IMR-90 (cell line): ENCODE data around the gene ADCK1. TPM values are rescaled to one million over a fixed set of nuclear protein-coding genes. Genes with fewer than 3 reads are reported as not detected.

Experiments
- ATAC-seq: fragments of 200-7000 bp; cut with Tn5 transposase; 2 replicates; pipeline ENCODE4 v1.9.1; 2020; ENCODE audit warnings: low read depth, mild to moderate bottlenecking, moderate library complexity
- BruUV-seq: library from RNA; stranded (reverse); fragments of 400-500 nt; replicated peaks from 2 replicates; lab custom pipeline; 2021; lab: Mats Ljungman, UMichigan
- CTCF ChIA-PET: fragments of 300-600 bp; formaldehyde crosslinking; extraction: SDS; loops from one replicate; lab custom pipeline; 2021; ENCODE audit warnings: antibody characterized with exemption; lab: Yijun Ruan, JAX
- POLR2A ChIA-PET: fragments of 300-600 bp; sonication (Branson Sonifier 250); formaldehyde crosslinking; loops from one replicate; lab custom pipeline; 2022; ENCODE audit warnings: antibody characterized with exemption; ENCODE audit not compliant: unreplicated experiment; lab: Charles Lee
- DNase-seq: peaks from one replicate; pipeline ENCODE4 v3.0.0; 2013
- H2AFZ ChIP-seq: replicated peaks from 2 replicates; pipeline ENCODE3; 2013; ENCODE audit warnings: low read length, mild to moderate bottlenecking; ENCODE audit not compliant: poor library complexity
- H2AK5ac ChIP-seq: 2 replicates; pipeline ENCODE4 v1.6.1; 2013; ENCODE audit warnings: low read depth, low read length, inconsistent platforms
- H2AK9ac ChIP-seq: replicated peaks from 2 replicates; pipeline ENCODE3; 2013; ENCODE audit warnings: mild to moderate bottlenecking, low read depth, low read length, moderate library complexity; ENCODE audit not compliant: poor library complexity
- H2BK120ac ChIP-seq: 2 replicates; pipeline ENCODE4 v1.6.1; 2013; ENCODE audit warnings: low read depth, low read length, inconsistent platforms
- H2BK15ac ChIP-seq: 3 replicates; pipeline ENCODE4 v1.6.1; 2013; ENCODE audit warnings: low read depth, low read length, inconsistent platforms
- H2BK20ac ChIP-seq: 2 replicates; pipeline ENCODE4 v1.6.1; 2013; ENCODE audit warnings: low read depth, mild to moderate bottlenecking, inconsistent platforms, low read length, moderate library complexity
- H2BK5ac ChIP-seq: 2 replicates; pipeline ENCODE4 v1.6.1; 2013; ENCODE audit warnings: mild to moderate bottlenecking, low read depth, low read length, inconsistent platforms; ENCODE audit not compliant: poor library complexity, severe bottlenecking
- H3K14ac ChIP-seq: replicated peaks from 2 replicates; pipeline ENCODE4 v1.6.1; 2013; ENCODE audit warnings: low read depth, low read length, inconsistent platforms
- H3K18ac ChIP-seq: 2 replicates; pipeline ENCODE4 v1.6.1; 2013; ENCODE audit warnings: low read depth, low read length, control low read depth
- H3K23ac ChIP-seq: 2 replicates; pipeline ENCODE4 v1.6.1; 2013; ENCODE audit warnings: low read depth, low read length, inconsistent platforms
- H3K27ac ChIP-seq: 2 replicates; pipeline ENCODE4 v1.5.1; 2013; ENCODE audit warnings: mild to moderate bottlenecking, control low read depth, low read length; ENCODE audit not compliant: insufficient read depth
- H3K27me3 ChIP-seq: 2 replicates; pipeline ENCODE4 v1.6.1; 2013; ENCODE audit warnings: low read length; ENCODE audit not compliant: control insufficient read depth, insufficient read depth
- H3K36me3 ChIP-seq: 2 replicates; pipeline ENCODE4 v1.6.1; 2013; ENCODE audit warnings: low read length, mixed read lengths; ENCODE audit not compliant: control insufficient read depth, insufficient read depth
- H3K4ac ChIP-seq: 2 replicates; pipeline ENCODE4 v1.6.1; 2013; ENCODE audit warnings: low read depth, low read length, inconsistent platforms
- H3K4me1 ChIP-seq: 2 replicates; pipeline ENCODE4 v1.6.1; 2013; ENCODE audit warnings: low read length, mixed read lengths; ENCODE audit not compliant: control insufficient read depth, insufficient read depth
- H3K4me2 ChIP-seq: 2 replicates; pipeline ENCODE4 v1.6.1; 2013; ENCODE audit warnings: low read depth, mild to moderate bottlenecking, control low read depth, low read length, moderate library complexity
- H3K4me3 ChIP-seq: 2 replicates; pipeline ENCODE4 v1.5.1; 2013; ENCODE audit warnings: low read depth, mild to moderate bottlenecking, control low read depth, low read length, moderate library complexity; ENCODE audit not compliant: insufficient read depth
- H3K56ac ChIP-seq: 2 replicates; pipeline ENCODE4 v1.6.1; 2013; ENCODE audit warnings: low read length, inconsistent platforms; ENCODE audit not compliant: insufficient read depth; ENCODE audit errors: extremely low read depth
- H3K79me1 ChIP-seq, 2 experiments: 2 replicates each; pipeline ENCODE4 v1.6.1; 2013; ENCODE audit warnings: low read length in 2 of 2, inconsistent platforms in 1 of 2, low read depth in 1 of 2
- H3K9ac ChIP-seq: 2 replicates; pipeline ENCODE4 v1.6.1; 2013; ENCODE audit warnings: low read depth, low read length, control low read depth
- H3K9me1 ChIP-seq: 2 replicates; pipeline ENCODE4 v1.6.1; 2013; ENCODE audit warnings: low read length, inconsistent platforms; ENCODE audit not compliant: insufficient read depth
- H3K9me3 ChIP-seq: 2 replicates; pipeline ENCODE4 v1.6.1; 2013; ENCODE audit warnings: low read length; ENCODE audit not compliant: control insufficient read depth, insufficient read depth
- H4K20me1 ChIP-seq: 2 replicates; pipeline ENCODE4 v1.6.1; 2013; ENCODE audit warnings: low read length, inconsistent platforms; ENCODE audit not compliant: insufficient read depth
- H4K5ac ChIP-seq: 2 replicates; pipeline ENCODE4 v1.6.1; 2013; ENCODE audit warnings: mild to moderate bottlenecking, low read depth, low read length, control low read depth
- H4K8ac ChIP-seq, 2 experiments: 2 replicates each; pipeline ENCODE4 v1.6.1; 2013; ENCODE audit warnings: low read depth in 2 of 2, low read length in 2 of 2, control low read depth in 1 of 2, inconsistent platforms in 1 of 2
- H4K91ac ChIP-seq: 2 replicates; pipeline ENCODE4 v1.6.1; 2013; ENCODE audit warnings: low read depth, low read length, inconsistent platforms; ENCODE audit not compliant: insufficient read depth
- CHD1 ChIP-seq: IDR thresholded peaks from 2 replicates; pipeline ENCODE4 v1.6.1; 2012; ENCODE audit warnings: low read depth, low read length, improper control_type of control experiment
- FOS ChIP-seq: fragments of 150-350 bp; IDR thresholded peaks from 2 replicates; pipeline ENCODE4 v1.6.1; 2016; ENCODE audit warnings: low read depth, low read length
- MAFK ChIP-seq: IDR thresholded peaks from 2 replicates; pipeline ENCODE4 v1.6.1; 2012; ENCODE audit warnings: low read depth, low read length, improper control_type of control experiment
- MAZ ChIP-seq: IDR thresholded peaks from 2 replicates; pipeline ENCODE4 v1.6.1; 2012; ENCODE audit warnings: low read depth, mild to moderate bottlenecking, low read length, improper control_type of control experiment, moderate library complexity, borderline replicate concordance
- NFE2L2 ChIP-seq: fragments of 150-350 bp; IDR thresholded peaks from 2 replicates; pipeline ENCODE4 v1.6.1; 2016; ENCODE audit warnings: low read depth, mild to moderate bottlenecking, low read length
- RCOR1 ChIP-seq: IDR thresholded peaks from 2 replicates; pipeline ENCODE4 v1.6.1; 2012; ENCODE audit warnings: mild to moderate bottlenecking, low read length, improper control_type of control experiment; ENCODE audit not compliant: insufficient replicate concordance
- RFX5 ChIP-seq: IDR thresholded peaks from 2 replicates; pipeline ENCODE4 v1.8.0; 2012; ENCODE audit warnings: low read depth, mild to moderate bottlenecking, low read length, moderate library complexity
- SMC3 ChIP-seq: fragments of 150-350 bp; IDR thresholded peaks from 2 replicates; pipeline ENCODE4 v1.6.1; 2016; ENCODE audit warnings: low read depth, mild to moderate bottlenecking, antibody characterized with exemption, low read length, moderate library complexity
- WGBS, 2 experiments: methylation state at CpG; one replicate each; pipeline versions ENCODE4 v1.1.5 to v1.1.7; 2013; ENCODE audit warnings: missing lambda C conversion rate in 2 of 2; ENCODE audit not compliant: insufficient read length in 1 of 2; ENCODE audit errors: extremely low coverage in 2 of 2; 5-methylcytosine and 5-hydroxymethylcytosine counted together
- dilution Hi-C: fragments of 300-500 bp; cut with HindIII; formaldehyde crosslinking; loops from one replicate; pipeline ENCODE4 v1.14.3; 2018; ENCODE audit warnings: low sequenced_read_pairs; ENCODE audit not compliant: unreplicated experiment
- in situ Hi-C: fragments of 300-500 bp; cut with MboI; formaldehyde crosslinking; loops from 3 replicates; pipeline ENCODE4 v1.14.3; 2019; ENCODE audit warnings: low sequenced_read_pairs, inconsistent platforms, mixed read lengths
- intact Hi-C: fragments of 100-400 bp; cut with micrococcal nuclease; formaldehyde crosslinking; loops from 2 replicates; pipeline ENCODE4 v1.10.0; 2022
- polyA plus RNA-seq, 3 experiments: library from polyadenylated mRNA; depleted of rRNA; stranded (reverse); fragments of >200 nt; gene quantifications; 2 replicates each; pipeline ENCODE4 v1.2.3, GENCODE V29; 2012; ENCODE audit warnings: low replicate concordance in 1 of 3
- total RNA-seq: library from RNA; depleted of rRNA; stranded (reverse); fragments of >200 nt; gene quantifications from 2 replicates; pipeline ENCODE4 v1.2.3, GENCODE V29; 2012

Gene ADCK1
- total and polyA plus RNA-seq, 2 of the 4 experiments (the other 2 are of a cell fraction), result 1.6 to 4.6 TPM

DNA sequence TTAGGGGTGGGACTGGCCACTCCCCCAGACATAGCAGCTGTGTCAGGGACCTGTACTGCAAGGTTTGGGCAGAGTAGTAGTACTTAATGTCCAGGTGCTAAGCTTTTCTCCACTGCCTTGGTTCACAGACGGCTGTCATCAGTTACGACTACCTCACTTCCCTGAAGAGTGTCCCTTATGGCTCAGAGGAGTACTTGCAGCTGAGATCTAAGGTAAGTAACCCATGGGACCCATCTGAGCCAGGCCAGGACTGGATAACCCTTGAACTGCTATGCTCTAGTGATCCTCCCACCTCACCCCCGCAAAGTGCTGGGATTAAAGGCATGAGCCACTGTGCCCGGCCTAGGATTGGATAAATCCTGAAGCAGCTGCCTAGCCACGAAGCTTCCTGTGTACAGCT lies 22.4 kb downstream of the ADCK1 start:
- no peak for TF ChIP-seq NFE2L2
- no peak for TF ChIP-seq RFX5
- TF ChIP-seq MAZ, result no peak
- TF ChIP-seq CHD1, result no peak
- no peak for TF ChIP-seq MAFK
- TF ChIP-seq RCOR1, result no peak
- no peak for TF ChIP-seq FOS
- no peak for TF ChIP-seq SMC3
- no peaks in the 10 kb centered on the region for H4K20me1 ChIP-seq
- dilution Hi-C loops, result no loop called here

More for the DNA sequence above, 22.4 kb downstream of the ADCK1 start:
- Histone ChIP-seq H3K23ac (no peak overlapping the region), H3K14ac (no peak overlapping the region), H2BK15ac (no peak overlapping the region), H2BK5ac (no peak overlapping the region), H3K56ac (no peak overlapping the region), H3K4me2 (no peak overlapping the region), H2BK20ac (no peak overlapping the region), H3K79me1 (no peaks in the 10 kb centered on the region), H2BK120ac (no peak overlapping the region), H4K91ac (no peak overlapping the region), H3K9me3 (no peaks in the 10 kb centered on the region), H3K36me3 (no peaks in the 10 kb centered on the region; the same call in 1 of the 2 replicates), H3K18ac (no peak overlapping the region), H3K27ac (no peak overlapping the region), H3K4ac (no peak overlapping the region), H4K5ac (no peak overlapping the region), H2AFZ (no peak overlapping the region), H3K4me1 (no peaks in the 10 kb centered on the region), H3K27me3 (no peaks in the 10 kb centered on the region), H3K9ac (no peak overlapping the region), H3K9me1 (no peaks in the 10 kb centered on the region), H3K4me3 (no peak overlapping the region), H4K8ac (no peak overlapping the region), H2AK5ac (no peak overlapping the region), H2AK9ac (no peak overlapping the region)
- DNase-seq (no peak), ATAC-seq (no peak)
- in situ Hi-C loops (no loop called here), intact Hi-C loops (no loop called here)
- WGBS, 2 experiments, result 92% methylated on average over 2 of the region's 5 CpGs; no CpG with 5 or more reads in 1 of the 2 experiments
- ChIA-PET CTCF (no interaction called here), POLR2A (no interaction called here)
- no TSS peak for BruUV-seq
